Left forelimb (tissue), 1 donor: ENCODE results near the gene GDPD3.
"Not testable (repeated sequence)": the region's sequence is repeated elsewhere in the genome, so short reads cannot be mapped to it uniquely, and the experiment has no call there.

Experiments
- DNase-seq: peaks from one replicate; pipeline ENCODE4 v3.0.0-alpha.2; 2018; ENCODE audit warnings: low spot score

Gene GDPD3

GRCh38 chr16:30122604-30123160, 9.3 kb upstream of the GDPD3 start:
- no peak for DNase-seq

- DNase-seq = no peak
These were observed 8.6 kb upstream of the GDPD3 start for GRCh38 chr16:30121741-30122571.

GRCh38 chr16:30120340-30121105, 7.2 kb upstream of the GDPD3 start:
- no peak for DNase-seq

- DNase-seq = no peak
These were observed 6.1 kb upstream of the GDPD3 start for GRCh38 chr16:30119428-30119827.

GRCh38 chr16:30117768-30118167, 4.4 kb upstream of the GDPD3 start:
- DNase-seq = no peak

GRCh38 chr16:30116291-30117207, 3.2 kb upstream of the GDPD3 start:
- DNase-seq = no peak

GRCh38 chr16:30115238-30115637, 1.9 kb upstream of the GDPD3 start:
- no peak for DNase-seq

GRCh38 chr16:30114833-30115232, 1.5 kb upstream of the GDPD3 start:
- not testable (repeated sequence) for DNase-seq

- no peak for DNase-seq
These were observed 1.1 kb upstream of the GDPD3 start for GRCh38 chr16:30114411-30114810.

- no peak for DNase-seq
These were observed 485 bp upstream of the GDPD3 start for GRCh38 chr16:30113711-30114333.

- DNase-seq = no peak
These were observed 923 bp downstream of the GDPD3 start for GRCh38 chr16:30112197-30113030.

- DNase-seq = no peak
These were observed 2.7 kb downstream of the GDPD3 start for GRCh38 chr16:30110661-30111060.

- no peak for DNase-seq
These were observed 5.1 kb downstream of the GDPD3 start for GRCh38 chr16:30108059-30108850.

GRCh38 chr16:30104492-30104891, 8.8 kb downstream of the GDPD3 start:
- DNase-seq = no peak

GRCh38 chr16:30104090-30104489, 9.2 kb downstream of the GDPD3 start:
- DNase-seq = no peak

GRCh38 chr16:30096862-30097563, 16.3 kb downstream of the GDPD3 start:
- DNase-seq = no peak

- DNase-seq = peak; percentile 95
These were observed 17.1 kb downstream of the GDPD3 start, which contains the start of gene YPEL3 for GRCh38 chr16:30096105-30096861. TSS of gene YPEL3 (minus strand) at chr16:30096213. CDS start at chr16:30095482, 731 bp downstream.
